ENCODE results near the gene GDA.

The GDA gene

DNA sequence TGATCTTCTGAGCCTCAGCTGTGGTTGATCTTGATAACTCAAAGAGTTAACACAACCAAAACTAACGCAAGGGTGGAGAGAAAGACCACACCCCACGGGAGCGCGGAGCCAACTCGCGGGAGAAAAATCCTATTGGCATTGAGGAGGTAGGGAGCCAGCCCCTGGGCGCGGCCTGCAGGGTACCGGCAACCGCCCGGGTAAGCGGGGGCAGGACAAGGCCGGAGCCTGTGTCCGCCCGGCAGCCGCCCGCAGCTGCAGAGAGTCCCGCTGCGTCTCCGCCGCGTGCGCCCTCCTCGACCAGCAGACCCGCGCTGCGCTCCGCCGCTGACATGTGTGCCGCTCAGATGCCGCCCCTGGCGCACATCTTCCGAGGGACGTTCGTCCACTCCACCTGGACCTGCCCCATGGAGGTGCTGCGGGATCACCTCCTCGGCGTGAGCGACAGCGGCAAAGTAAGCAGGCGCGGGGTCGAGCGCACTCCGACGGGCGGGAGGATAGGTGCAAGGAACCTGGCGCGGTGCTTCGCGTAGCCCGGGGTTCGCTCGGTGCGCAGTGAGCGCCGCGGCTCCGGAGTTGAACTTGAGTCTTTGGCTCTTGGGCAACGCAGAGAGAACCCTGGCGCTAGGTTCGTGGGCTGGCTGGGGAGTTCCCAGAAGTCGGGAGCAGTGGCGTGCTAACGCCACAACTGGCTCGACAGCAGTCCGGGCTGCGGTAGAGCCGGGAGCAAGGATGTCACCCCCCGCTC is at the start of gene GDA:
Gene GDA, plus strand, starts transcription at position 210 of the 745 bp plus-strand sequence. Its CDS starts 120 bp downstream, at position 330.
- DNase-seq, result no peak

DNA sequence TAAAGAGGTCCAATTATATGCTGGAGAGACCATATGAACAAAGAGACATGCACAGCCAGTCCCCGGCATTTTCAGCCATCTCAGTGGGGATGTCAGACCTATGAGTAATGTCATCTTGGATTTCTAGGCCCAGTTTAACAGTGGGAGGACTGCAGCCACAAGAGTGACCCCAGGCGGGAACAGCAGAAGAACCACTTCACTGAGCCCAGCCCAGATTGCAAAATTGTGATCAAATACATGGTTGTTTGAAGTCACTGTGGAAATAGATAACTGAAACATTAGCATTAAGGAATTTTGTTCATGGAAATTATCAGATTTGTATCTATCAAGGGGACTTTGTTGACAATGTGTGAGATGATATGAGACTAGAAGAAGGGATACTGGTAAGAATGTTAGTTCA is 46.7 kb upstream of the GDA start:
- DNase-seq, result no peak

DNA sequence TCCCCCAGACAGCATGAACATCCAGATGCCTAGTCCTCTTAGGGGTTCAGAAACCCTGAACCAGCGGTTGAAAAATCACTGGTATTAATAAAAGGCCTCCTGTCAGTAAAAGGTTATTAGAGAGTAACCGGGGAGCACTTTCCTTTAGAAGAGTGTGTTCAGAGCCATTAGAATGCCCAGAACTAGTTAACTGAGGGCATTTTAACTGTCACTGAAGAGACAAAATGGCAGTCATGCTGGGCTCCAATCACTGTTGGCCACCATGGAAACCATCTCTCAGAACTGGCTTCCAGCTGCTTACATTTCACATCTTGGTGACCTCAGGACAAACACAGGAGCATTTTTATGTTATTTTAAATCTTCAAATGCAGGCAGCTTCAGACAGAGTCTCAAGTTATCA is 36.2 kb upstream of the GDA start:
- DNase-seq, result no peak

DNA sequence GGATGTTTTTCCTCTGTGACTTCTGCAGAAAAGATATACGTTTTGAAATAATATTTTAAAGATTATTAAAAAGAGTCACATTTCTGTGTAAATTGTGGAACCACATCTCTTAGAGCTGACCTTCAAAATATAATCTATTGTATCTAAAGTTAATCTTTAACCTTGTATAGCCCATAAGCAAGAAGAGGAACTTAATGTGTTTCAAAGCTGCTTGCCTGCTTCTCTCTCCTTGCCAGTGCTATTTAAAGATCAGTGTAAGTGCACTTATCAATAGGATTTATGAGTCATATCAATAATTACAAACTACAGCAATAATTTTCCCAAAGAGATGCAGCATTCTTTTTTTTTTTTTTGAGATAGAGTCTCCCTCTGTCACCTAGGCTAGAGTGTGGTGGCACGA is 29.4 kb upstream of the GDA start:
- no peak for DNase-seq

DNA sequence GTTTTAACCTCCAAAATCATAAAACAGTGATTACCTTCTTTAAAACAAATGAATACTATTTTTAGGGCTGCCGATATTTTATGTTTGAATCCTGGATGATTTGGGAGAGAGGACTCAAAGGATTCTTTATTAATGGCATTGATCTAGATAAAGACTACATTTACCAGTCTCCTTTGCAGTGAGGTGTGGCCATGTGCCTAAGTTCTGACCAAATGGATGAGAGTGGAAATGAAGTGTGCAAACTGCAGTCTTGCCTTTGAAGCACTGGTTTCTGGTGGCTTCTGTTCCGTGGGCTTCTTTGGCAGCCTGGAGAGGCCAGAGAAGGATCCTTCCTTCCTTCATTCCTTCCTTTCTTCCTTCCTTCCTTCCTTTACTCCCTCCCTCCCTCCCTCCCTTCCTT is 24.3 kb upstream of the GDA start:
- DNase-seq, result no peak

DNA sequence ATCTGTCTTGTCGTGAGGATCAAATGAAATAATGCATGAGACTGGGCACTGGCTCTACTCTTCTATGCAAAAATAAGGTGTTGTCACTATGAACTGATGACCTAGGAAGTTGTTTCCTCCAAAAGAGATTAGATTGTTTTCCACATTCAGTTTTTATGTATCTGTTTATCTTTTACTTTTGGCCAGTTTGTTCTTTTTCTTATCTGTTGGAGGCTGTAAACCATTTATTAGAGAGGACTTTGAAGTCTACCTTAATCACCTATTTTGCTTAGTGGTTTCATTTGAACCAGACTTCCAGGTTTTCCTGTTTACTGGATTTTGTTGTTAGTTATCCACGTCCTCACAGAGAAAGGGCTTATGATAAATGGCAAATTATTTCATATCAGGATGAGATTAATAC is 21.5 kb upstream of the GDA start:
- DNase-seq, result no peak

DNA sequence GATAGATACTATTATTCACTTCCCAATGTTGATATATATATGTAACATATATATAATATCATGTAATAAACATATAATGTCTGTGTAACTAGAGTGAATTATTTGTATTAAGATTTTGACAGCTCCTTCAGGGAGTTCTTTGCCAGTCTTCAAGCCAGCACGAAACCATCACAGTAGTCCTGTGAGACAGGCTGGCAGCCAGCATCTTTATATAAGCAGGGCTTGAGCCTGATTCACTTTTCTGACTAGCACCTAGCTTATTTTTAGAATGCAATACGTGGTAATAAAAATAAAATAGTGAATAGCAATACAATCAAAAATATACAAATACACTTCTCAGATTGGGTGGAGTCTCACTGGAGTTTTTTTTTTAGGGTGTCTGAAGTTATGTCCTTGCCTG is 20.7 kb upstream of the GDA start:
- no peak for DNase-seq

DNA sequence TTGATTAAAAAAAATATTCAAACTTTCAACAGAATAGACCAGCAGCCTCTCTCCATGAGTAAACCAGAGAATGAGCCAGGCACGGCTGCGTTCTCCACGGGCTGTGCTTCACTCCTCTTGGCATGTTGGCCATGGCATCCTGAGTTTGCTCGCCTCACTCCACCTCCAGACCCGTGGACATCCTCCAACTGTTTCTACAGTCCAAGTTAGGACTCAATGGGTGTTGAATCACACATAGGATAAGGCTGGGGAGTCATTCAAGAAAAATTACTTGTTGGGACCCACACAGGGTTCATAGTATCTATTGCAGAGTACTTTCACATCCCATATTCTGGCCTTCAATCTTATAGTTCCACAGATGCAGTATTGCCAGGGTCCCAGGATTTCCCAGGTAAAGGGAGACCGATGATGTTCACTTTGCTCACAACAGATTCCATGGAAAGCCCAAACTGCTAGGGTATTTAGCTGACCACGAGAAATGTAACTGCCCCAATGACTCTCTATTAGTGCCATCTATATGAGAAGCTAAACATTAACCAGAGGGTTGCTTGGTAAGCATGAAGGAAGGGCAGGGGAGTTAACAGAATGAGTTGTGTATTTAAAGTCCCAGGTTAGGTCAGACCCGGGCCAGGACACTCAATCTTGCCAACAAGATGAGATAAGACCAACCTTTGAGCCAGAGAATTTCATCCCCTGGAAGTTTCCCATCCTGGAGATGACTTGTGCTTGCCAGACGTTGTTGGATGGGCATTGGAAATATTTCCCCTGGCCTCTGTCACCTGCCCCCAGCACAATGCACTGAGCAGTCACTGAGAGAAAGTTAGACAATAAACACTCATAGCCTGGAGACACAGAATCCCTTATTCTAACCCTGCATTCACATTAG is 19.7 kb upstream of the GDA start:
- no peak for DNase-seq

DNA sequence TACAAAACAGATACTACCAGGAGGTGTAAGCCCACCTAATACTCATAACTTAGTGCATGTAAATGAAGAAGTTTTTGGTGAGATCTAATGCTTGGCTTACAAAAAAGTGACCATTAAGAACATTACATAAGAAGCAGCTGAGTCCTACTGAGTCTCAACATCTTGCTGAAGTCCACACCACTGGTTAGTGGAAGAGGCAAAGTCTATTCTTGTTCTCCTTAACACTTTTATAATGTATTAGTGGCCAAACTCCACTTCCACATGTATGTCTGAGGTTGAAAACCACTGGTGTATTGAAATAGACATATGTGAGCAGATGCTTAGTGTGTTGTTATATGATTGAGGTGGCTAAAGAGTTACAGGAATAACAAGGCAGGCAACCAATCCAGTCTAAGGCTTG is 18.9 kb upstream of the GDA start:
- DNase-seq, result no peak

DNA sequence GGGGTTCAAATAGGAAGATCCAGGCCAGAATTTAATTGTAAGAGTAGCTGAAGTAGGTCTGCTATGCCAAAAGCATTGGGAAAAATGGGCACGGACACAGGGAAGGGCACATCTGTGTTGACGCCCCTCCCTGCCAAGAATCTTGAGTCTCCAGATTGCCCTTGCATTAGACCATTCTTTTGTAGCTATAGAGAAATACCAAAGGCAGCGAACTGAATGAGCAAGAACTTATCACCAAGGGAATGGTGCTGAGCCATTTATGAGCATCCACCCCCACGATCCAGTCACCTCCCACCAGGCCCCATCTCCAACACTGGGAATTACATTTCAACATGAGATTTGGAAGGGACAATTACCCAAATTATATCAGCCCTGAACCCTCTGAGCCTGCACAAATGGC is 18.0 kb upstream of the GDA start:
- DNase-seq, result no peak

DNA sequence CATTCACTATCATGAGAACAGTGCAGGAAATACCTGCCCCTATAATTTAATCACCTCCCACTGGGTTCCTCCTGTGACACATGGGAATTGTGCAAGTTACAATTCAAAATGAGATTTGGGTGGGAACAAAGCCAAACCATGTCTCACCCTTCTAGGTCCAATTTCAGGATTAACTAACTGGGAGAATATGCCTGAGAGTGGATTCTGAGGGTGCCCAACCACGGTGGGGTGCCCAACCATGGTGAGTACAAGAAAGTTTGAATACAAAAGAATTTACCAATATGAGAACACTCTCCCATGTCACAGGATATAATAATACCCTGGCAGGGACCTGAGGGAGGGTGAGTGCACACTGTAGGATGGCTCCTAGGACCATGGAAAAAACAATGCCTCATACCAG is 17.2 kb upstream of the GDA start:
- no peak for DNase-seq

DNA sequence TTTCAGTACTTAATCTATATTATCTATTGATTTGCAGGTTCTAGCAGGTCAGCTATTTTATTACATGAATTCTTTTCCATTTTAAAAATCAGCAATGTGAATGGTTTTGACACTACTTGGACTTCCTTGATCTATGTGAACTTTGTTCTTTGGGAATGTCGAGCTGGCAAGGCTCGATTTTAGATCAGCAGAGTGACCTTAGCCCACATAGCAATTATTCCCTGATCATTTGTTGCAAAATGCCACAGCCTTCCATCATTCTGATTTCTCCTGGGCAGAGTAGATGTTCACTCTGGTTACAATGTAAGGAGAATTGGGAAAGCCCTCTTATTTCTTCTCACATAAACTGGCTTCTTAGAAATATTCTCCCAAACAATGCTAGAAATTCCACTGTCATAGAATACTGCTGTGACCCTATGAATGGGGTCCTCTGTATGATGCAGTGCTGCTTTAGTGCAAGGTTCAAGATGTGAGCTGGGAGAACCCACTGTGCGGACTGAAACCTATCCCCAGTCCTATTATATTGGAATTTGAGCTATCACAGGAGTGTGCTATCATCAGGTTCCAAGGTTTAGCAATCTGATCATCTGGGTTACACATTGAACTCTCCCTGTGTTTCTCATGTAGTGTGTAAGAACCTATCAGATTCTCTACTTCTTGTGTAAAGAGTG is 15.7 kb upstream of the GDA start:
- DNase-seq, result no peak

DNA sequence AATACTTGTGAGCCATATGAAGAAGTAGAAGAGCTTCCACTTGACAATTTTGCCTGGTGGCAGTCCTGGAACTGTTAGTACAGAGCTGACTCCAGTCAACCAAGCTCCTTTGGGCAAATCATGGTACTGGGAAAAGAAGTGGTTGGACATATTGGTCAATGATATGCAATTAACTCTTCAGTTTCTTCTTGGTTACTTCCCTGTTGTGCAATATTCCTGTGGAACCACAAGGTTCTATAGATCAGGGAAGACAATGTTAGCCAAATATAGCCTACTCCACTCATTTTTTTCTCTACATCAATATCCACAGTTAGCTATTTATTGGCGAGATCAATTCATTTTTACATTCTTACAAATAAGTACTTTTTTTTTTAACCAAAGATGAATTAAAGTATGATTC is 14.4 kb upstream of the GDA start:
- no peak for DNase-seq

DNA sequence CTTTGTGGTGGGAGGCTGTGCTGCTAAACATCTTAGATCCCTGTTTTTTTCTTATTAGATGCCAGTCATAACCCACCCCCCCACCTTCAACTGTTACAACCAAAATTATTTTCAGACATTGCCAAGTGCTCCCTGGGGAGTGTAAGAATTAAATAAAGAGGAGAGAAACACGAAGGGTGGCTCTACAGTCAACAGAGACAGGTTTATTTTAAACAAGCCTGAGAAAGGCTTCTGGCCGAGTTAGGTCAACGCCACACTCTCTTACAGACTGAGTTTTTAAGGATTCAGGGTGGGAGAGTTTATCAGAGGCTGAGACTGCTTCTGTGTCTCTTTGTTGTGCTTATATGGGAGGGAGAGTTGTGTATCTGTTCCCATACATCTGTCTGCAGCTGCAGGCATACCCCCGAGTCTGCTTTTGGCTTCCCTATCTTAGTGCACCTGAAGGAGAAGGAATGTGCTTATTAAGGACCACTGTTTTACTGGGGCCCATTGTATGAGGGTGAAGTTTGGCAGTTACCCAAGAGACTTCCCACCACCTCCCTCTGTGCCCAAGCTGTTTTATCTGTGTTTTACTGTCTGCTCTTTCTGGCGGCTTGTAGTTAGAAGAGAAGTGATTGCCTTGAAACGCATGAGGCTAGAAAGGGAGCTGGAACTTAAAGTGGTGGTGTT is 11.4 kb upstream of the GDA start:
- no peak for DNase-seq

DNA sequence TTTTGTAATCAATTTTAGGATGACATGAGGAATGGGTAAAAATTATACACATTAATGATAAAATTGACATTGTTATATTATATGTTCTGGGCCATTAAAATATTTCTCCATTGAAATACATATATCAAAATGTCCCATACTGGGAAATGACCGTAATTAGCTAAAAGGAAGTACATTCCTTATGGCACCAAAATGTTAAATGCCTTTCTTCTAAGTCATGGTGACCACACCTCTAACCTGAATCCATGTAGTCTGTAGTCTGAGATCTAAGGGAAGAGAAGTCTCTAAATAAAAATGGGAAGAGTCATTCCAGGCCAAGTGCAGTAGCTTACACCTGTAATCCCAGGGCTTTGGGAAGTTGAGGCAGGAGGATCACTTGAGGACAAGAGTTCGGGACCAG is 10.0 kb upstream of the GDA start:
- DNase-seq, result no peak

DNA sequence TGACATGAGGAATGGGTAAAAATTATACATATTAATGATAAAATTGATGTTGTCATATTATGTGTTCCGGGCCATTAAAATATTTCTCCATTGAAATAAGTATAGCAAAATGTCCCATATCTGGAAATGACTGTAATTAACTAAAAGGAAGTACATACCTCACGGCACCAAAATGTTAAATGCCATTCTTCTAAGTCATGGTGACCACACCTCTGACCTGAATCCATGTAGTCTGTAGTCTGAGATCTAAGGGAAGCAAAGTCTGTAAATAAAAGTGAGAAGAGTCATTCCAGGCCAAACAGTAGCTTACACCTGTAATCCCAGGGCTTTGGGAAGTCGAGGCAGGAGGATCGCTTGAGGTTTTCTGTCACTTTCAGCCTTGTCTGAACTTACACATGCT is 8.7 kb upstream of the GDA start:
- DNase-seq, result no peak

DNA sequence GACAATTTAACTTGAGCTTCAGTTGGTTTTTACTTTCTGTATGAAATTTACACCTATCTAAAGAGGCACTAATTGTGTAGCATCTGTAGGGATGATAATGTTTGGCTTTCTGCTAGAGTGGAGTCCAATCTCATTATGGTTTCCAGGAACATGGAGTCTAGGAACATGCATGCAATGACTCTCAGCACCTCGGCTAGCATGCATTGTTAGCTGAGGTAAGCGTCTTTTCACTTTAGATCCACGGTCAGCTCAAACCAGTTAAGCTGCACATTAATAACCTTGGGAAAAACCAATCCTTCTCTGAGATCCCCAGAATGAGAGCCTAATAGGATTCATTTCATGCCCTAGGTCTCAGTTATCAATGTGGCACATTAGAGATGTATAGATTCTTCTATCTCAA is 7.8 kb upstream of the GDA start:
- no peak for DNase-seq

DNA sequence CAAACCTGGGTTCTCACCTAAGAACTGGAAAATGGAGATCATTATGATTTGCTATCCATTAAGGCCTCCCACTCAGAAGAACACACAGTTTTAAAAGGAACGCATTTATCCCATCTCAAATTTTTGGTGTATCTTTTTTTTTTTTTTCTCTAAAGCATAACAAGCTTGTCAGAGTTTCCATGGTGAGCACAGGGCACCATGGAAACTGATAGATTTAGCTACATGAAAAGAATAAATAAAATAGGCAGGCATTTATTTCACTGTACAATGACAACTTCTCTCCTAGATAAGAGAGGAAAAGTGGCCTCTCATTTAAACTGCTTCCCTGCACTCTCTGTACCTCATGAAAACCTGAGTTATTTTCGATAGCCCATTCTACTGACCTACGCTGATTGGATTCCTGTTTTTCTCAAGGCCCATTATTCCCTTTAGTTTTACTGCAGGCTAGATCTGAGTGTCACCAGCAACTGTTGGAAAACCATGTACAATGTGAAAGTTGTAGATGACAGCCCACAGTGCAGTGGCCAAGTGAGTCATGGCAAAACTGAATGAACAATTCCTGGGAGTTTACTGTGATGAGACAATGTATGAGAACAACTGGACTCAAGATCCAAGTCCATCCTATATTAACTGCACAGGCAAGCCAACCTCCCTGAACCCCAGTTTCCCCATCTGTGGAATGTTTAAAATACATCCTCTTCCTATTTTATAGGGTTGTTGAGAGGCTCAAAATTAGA is 4.3 kb upstream of the GDA start:
- no peak for DNase-seq

DNA sequence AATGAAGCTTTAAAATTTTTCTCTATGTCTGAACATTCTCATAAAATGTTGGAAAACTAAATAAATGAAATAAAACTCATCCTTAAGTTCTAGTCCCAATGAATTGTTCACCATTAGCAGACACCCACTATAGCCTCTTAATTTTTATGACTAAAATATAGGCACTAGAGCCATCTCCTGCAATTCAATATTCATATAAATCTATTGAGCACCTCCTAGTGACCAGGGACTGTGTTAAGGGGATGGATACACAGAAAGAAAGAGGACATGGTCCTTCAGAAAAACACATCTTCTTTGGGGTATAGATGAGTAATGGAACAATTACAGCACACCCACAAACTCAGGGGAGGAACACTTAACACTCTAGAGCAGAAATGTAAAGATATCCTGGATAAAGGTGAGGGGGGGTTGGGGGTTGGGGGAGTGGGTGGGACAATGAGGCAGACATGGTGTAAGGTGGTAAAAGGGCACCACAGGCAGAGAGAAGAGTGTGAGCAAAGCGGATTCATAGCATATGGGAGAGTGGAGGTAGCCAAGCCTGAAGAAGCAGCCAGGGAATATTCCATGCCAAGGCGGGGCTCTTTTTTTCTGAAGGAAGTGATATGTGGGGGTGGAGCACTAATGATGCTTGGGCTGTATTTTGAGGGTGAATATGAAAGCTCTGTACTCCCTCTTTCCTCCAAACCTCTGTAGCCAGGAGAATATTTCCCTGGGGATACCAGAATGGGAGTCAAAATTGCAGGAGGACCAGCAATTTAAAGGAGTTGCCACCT is 3.3 kb upstream of the GDA start:
- no peak for DNase-seq

DNA sequence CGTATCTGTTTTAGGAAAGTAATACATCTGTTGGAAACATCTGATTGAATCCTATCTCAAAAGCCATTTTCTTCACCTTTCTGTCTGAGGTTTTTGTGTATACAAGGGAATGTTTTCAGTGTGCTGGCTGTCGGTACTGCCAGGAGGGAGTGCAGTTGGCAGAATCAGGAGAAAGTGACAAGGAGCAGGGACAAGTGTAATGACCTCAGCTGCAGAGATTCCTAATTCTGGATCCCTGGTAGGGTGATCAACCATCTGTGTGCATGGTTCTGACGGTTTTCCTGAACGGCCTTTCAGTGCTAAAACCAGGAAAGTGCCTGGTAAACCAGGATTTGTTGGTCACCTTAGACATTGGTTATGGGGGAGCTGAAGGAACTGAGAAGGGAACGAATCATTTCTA is 1.6 kb upstream of the GDA start:
- DNase-seq, result no peak

DNA sequence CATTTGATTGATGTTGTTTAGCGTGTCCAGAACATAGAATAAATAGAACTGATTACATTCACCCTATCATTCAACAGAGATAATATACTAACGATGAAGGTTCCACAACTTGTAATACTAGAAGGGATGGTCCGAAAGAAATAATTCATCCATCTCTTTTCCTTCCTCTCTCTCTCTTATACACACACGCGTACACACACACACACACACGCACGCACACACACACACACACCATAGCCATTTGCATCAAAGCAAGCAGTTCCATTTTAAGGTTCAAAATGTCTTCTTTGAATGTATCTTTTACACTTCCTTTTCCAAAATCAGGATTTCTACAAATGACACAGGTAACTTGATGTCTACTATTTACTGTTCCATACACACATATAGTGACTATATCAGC is 887 bp downstream of the GDA start:
- no peak for DNase-seq

DNA sequence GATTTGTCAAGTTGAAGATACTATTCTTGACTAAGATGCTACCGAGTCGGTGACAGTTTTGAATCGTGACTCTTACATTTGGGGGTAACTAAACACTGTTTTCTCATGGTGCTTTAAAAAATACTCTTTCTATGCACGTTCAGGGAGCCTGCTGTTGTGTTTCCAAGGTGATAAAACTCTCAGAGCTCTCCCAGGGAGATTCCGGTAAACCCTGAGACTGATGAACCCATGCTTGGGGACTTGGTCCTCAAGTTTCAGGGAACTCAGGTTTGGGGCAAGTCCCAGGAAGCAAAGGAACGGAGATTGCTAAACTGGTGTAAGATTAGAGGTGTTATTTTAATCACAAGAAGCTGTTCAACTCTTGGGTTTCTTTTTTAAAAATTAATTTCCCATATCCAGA is 1.4 kb downstream of the GDA start:
- no peak for DNase-seq

Data from HCEC 1CT (cell line).